SH-SY5Y (cell line): Measurements from ENCODE around the gene UST.

Experiments used
- GATA2 ChIP-seq: IDR thresholded peaks from 2 replicates; pipeline ENCODE4 v1.6.1; 2011; ENCODE audit warnings: mild to moderate bottlenecking, low read depth, low read length
- GATA3 ChIP-seq: IDR thresholded peaks from 2 replicates; pipeline ENCODE4 v1.6.1; 2011; ENCODE audit warnings: low read depth, mild to moderate bottlenecking, low read length, moderate library complexity

GRCh38 chr6:149059557-149059956 lies 312.7 kb downstream of the UST start:
- TF ChIP-seq GATA2 = no peak
- TF ChIP-seq GATA3 = no peak
